Measurements from ENCODE around the gene ARHGAP6. TPM values are rescaled to one million over a fixed set of nuclear protein-coding genes. Genes with fewer than 3 reads are reported as not detected.

The ARHGAP6 gene
- total and polyA plus RNA-seq, 9 of the 15 experiments (the other 6 are each of a cell fraction or from before 2014, with no cell fraction given) = 12.5 to 63.6 (median 41.8) TPM

- TF ChIP-seq SFPQ (IDR thresholded peaks at IDR 0.05; ENCODE audit: low read depth, low read length) = no peak
- TF ChIP-seq ZNF24 (IDR thresholded peaks at IDR 0.05) = peak; percentile 92
- TF ChIP-seq ETS1 (conservative IDR thresholded peaks at IDR 0.05; ENCODE audit: control insufficient read depth, low read depth, low read length) = no peak; the same call in 1 of the 2 replicates
- TF ChIP-seq PURB (CRISPR knock-in tag; IDR thresholded peaks at IDR 0.05; ENCODE audit: low read depth) = no peak
- no peak for TF ChIP-seq PCBP1 (IDR thresholded peaks at IDR 0.05; ENCODE audit: low read depth, low read length, poor library complexity, severe bottlenecking)
- TF ChIP-seq GATAD2B (IDR thresholded peaks at IDR 0.05; ENCODE audit: borderline replicate concordance) = peak; percentile 49; the same call in 1 of the 2 replicates
- TF ChIP-seq KAT8 (IDR thresholded peaks at IDR 0.05; ENCODE audit: low read depth) = no peak
- TF ChIP-seq TRIM28 (IDR thresholded peaks at IDR 0.05) = peak; percentile 90; the same call in 1 of the 2 replicates
- no peak for TF ChIP-seq ZNF124 (CRISPR knock-in tag; IDR thresholded peaks at IDR 0.05)
- peak; percentile 14; the same call in 1 of the 2 replicates for TF ChIP-seq IRF9 (tag; IDR thresholded peaks at IDR 0.05)
- peak in 1 of 3 experiments; percentile 70; a peak in 2 of 6 replicates for TF ChIP-seq ZBTB11 (CRISPR knock-in tag; IDR thresholded peaks at IDR 0.05)
- TF ChIP-seq CHD4 (IDR thresholded peaks at IDR 0.05; ENCODE audit: insufficient read depth, insufficient replicate concordance, low read depth, low read length, poor library complexity, severe bottlenecking) = no peak
- TF ChIP-seq ERF (CRISPR knock-in tag; IDR thresholded peaks at IDR 0.05) = no peak
- no peak for TF ChIP-seq ZNF232 (CRISPR knock-in tag; IDR thresholded peaks at IDR 0.05)
- TF ChIP-seq E2F8 (IDR thresholded peaks at IDR 0.05; ENCODE audit: low read depth, partially characterized antibody) = no peak
Measured at GRCh38 chrX:11461201-11462001, 204.3 kb downstream of the ARHGAP6 start (continued).
